B cell (primary cell): ENCODE data around the gene MGA. TPM values are rescaled to one million over a fixed set of nuclear protein-coding genes. Genes with fewer than 3 reads are reported as not detected.

Source experiments
- ATAC-seq: fragments of 200-7000 bp; cut with Tn5 transposase; one replicate; pipeline ENCODE4 v1.10.0; 2021; ENCODE audit warnings: low read depth, mild to moderate bottlenecking, moderate number of reproducible peaks, moderate library complexity
- CTCF ChIA-PET: fragments of 350-600 bp; sonication (Branson Sonifier 250); formaldehyde crosslinking; loops from one replicate; lab custom pipeline; 2021; ENCODE audit warnings: antibody characterized with exemption, inconsistent platforms; lab: Charles Lee
- POLR2A ChIA-PET: fragments of 350-600 bp; sonication (Branson Sonifier 250); formaldehyde crosslinking; loops from one replicate; lab custom pipeline; 2021; ENCODE audit warnings: antibody characterized with exemption; lab: Charles Lee
- DNase-seq: peaks from one replicate; pipeline ENCODE4 v3.0.0; 2013
- H2AFZ ChIP-seq: 2 replicates; pipeline ENCODE4 v1.6.1; 2012; ENCODE audit warnings: mild to moderate bottlenecking, low read depth, low read length; ENCODE audit not compliant: insufficient read depth, poor library complexity, severe bottlenecking
- H3K27ac ChIP-seq, 2 donors: 1 replicate in 1 of 2; 2 replicates in 1 of 2; pipeline ENCODE4 v1.5.1; 2012 to 2013; ENCODE audit warnings: low read length in 2 of 2, mild to moderate bottlenecking in 2 of 2, moderate library complexity in 1 of 2
- H3K27me3 ChIP-seq, 4 experiments: fragments of 200-600 bp in 1 of 4; sonication (generic) in 1 of 4; replicated peaks in 1 of 4; 1 replicate in 2 of 4; 2 replicates in 2 of 4; pipeline versions ENCODE4 v1.6.1 to v1.7.0; 2013 to 2016; ENCODE audit warnings: low read length in 3 of 4, mild to moderate bottlenecking in 2 of 4, mixed read lengths in 1 of 4, moderate library complexity in 1 of 4; ENCODE audit not compliant: insufficient read depth in 4 of 4, control insufficient read depth in 3 of 4; ENCODE audit errors: control extremely low read depth in 1 of 4
- H3K36me3 ChIP-seq, 2 experiments: replicated peaks in 1 of 2; 1 replicate in 1 of 2; 2 replicates in 1 of 2; pipeline versions ENCODE4 v1.6.1 to v1.7.1; 2013; ENCODE audit warnings: low read length in 1 of 2; ENCODE audit not compliant: insufficient read depth in 2 of 2, control insufficient read depth in 1 of 2; ENCODE audit errors: control extremely low read depth in 1 of 2, extremely low read depth in 1 of 2
- H3K4me1 ChIP-seq, 2 donors: fragments of 200-600 bp in 1 of 2; sonication (generic) in 1 of 2; 1 replicate in 1 of 2; 2 replicates in 1 of 2; pipeline versions ENCODE4 v1.5.1 to v1.6.1; 2013 to 2017; ENCODE audit warnings: low read length in 2 of 2; ENCODE audit not compliant: control insufficient read depth in 2 of 2, insufficient read depth in 2 of 2
- H3K4me2 ChIP-seq: replicated peaks from 2 replicates; pipeline ENCODE3; 2012; ENCODE audit warnings: mild to moderate bottlenecking, low read depth, low read length; ENCODE audit not compliant: poor library complexity, severe bottlenecking
- H3K4me3 ChIP-seq, 5 experiments: fragments of 200-600 bp in 1 of 5; sonication (generic) in 1 of 5; 1 replicate in 3 of 5; 2 replicates in 2 of 5; pipeline versions ENCODE4 v1.5.1 to v1.7.0; 2011 to 2016; ENCODE audit warnings: low read length in 4 of 5, mild to moderate bottlenecking in 4 of 5, low read depth in 2 of 5, control low read depth in 1 of 5, moderate library complexity in 1 of 5; ENCODE audit not compliant: insufficient read depth in 1 of 5; ENCODE audit errors: control extremely low read depth in 1 of 5, extremely low read depth in 1 of 5
- H3K79me2 ChIP-seq: fragments of 200-600 bp; sonication (generic); one replicate; pipeline ENCODE4 v1.6.0; 2016; ENCODE audit warnings: low read length; ENCODE audit not compliant: control insufficient read depth, insufficient read depth
- H3K9ac ChIP-seq: fragments of 200-600 bp; sonication (generic); 2 replicates; pipeline ENCODE4 v1.6.1; 2017; ENCODE audit warnings: mild to moderate bottlenecking, low read length, moderate library complexity
- H3K9me3 ChIP-seq, 3 donors: one replicate each; pipeline versions ENCODE4 v1.6.1 to v1.7.1; 2013; ENCODE audit warnings: low read length in 2 of 3; ENCODE audit not compliant: control insufficient read depth in 2 of 3, insufficient read depth in 1 of 3; ENCODE audit errors: control extremely low read depth in 1 of 3
- H4K20me1 ChIP-seq: 2 replicates; pipeline ENCODE4 v1.6.0; 2012; ENCODE audit warnings: mild to moderate bottlenecking, low read length; ENCODE audit not compliant: insufficient read depth, control insufficient read depth, poor library complexity, severe bottlenecking
- H3K27ac Mint-ChIP-seq: one replicate; pipeline ENCODE4 v1.8.0; 2021; ENCODE audit warnings: mixed read lengths
- H3K27me3 Mint-ChIP-seq: one replicate; pipeline ENCODE4 v1.8.0; 2021; ENCODE audit warnings: mixed read lengths
- H3K4me1 Mint-ChIP-seq: one replicate; pipeline ENCODE4 v1.8.0; 2021; ENCODE audit warnings: mixed read lengths
- H3K4me3 Mint-ChIP-seq: one replicate; pipeline ENCODE4 v1.8.0; 2021; ENCODE audit warnings: mixed read lengths
- H3K9me3 Mint-ChIP-seq: one replicate; pipeline ENCODE4 v1.8.0; 2022; ENCODE audit warnings: mixed read lengths; ENCODE audit not compliant: insufficient read depth
- CTCF ChIP-seq: fragments of 200-600 bp; IDR thresholded peaks from one replicate; pipeline ENCODE4 v1.8.0; 2022; ENCODE audit warnings: antibody characterized with exemption, mild to moderate bottlenecking
- EZH2 ChIP-seq: IDR thresholded peaks from 2 replicates; pipeline ENCODE4 v1.6.1; 2012; ENCODE audit warnings: borderline replicate concordance, low read depth, mild to moderate bottlenecking, moderate library complexity, low read length; ENCODE audit not compliant: insufficient read depth, poor library complexity, severe bottlenecking
- WGBS: methylation state at CpG from one replicate; pipeline ENCODE4 v1.1.5; 2013; ENCODE audit warnings: missing lambda C conversion rate; ENCODE audit not compliant: insufficient coverage; 5-methylcytosine and 5-hydroxymethylcytosine counted together
- intact Hi-C: fragments of 100-400 bp; cut with micrococcal nuclease; formaldehyde crosslinking; loops from one replicate; pipeline ENCODE4 v1.10.0; 2022
- polyA plus RNA-seq: library from polyadenylated mRNA; depleted of rRNA; stranded (reverse); fragments of >200 nt; gene quantifications from 2 replicates; pipeline ENCODE4 v1.2.3, GENCODE V29; 2012
- total RNA-seq, 2 donors: library from RNA; stranded (reverse); fragments of 120-200 nt in 1 of 2; gene quantifications; 1 replicate in 1 of 2; 2 replicates in 1 of 2; pipeline versions ENCODE4 v1.2.3 to v1.2.4, GENCODE V29; 2013 to 2022

MGA gene
- total and polyA plus RNA-seq, 2 donors (not counting 1 experiment from before 2014, with no cell fraction given) = 5.4 to 79.7 TPM

DNA sequence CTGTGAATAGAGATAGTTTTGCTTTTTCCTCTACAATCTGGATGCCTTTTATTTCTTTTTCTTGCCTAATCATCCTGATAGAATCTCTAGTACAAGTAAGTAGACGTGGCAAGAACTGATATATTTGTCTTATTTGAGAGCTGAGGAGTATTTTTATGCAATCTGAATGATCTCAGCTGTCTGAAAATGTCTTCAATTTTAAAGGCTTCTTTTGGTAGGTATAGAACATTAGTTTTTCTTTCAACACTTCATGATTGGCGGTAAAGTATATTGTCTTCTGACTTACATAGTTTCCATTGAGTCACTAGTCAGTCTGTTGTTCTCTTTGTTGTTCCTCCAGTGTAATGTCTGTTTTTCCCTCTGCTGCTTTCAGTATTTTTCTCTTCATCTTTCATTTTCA, 31.3 kb downstream of the MGA start:
- ChIA-PET POLR2A (interaction anchor here (0.7 kb wide), 1 partner anchor 11 kb away, joined by 9 read pairs; no protein-coding TSS in a partner anchor), CTCF (interaction anchor here (0.8 to 1.6 kb wide), 3 partner anchors 13 to 213 kb away, joined by 3 to 4 read pairs (median 4); no protein-coding TSS in a partner anchor)
- H2AFZ ChIP-seq = no peak overlapping the region
- Mint-ChIP-seq H3K27ac (no peak overlapping the region), H3K4me1 (peaks cover 67% of the 10 kb centered on the region), H3K4me3 (no peak overlapping the region), H3K27me3 (no peaks in the 10 kb centered on the region), H3K9me3 (no peaks in the 10 kb centered on the region)
- H3K9ac ChIP-seq = no peak overlapping the region
- peaks cover 60% of the 10 kb centered on the region for H4K20me1 ChIP-seq
- peaks cover 97% of the 10 kb centered on the region for H3K79me2 ChIP-seq
- peaks cover 22 to 41% of the 10 kb centered on the region in 2 donors for H3K4me1 ChIP-seq
- H3K4me3 ChIP-seq = no peak overlapping the region
- H3K27me3 ChIP-seq = no peaks in the 10 kb centered on the region
- no peak for TF ChIP-seq CTCF
- H3K36me3 ChIP-seq = peaks cover 1 to 4% of the 10 kb centered on the region in 2 experiments
- H3K4me2 ChIP-seq = peak overlapping the region; percentile 34
- H3K9me3 ChIP-seq = no peaks in the 10 kb centered on the region
- WGBS = 100% methylated on average over 1 of the region's 2 CpGs
- ATAC-seq = no peak
- H3K27ac ChIP-seq = peak overlapping the region in 1 of 2 donors; percentile 6
- intact Hi-C loops = no loop called here
- DNase-seq = no peak

GRCh38 chr15:41692049-41692448, 31.8 kb downstream of the MGA start:
- Histone ChIP-seq H3K9me3 (no peaks in the 10 kb centered on the region), H3K36me3 (peaks cover 2 to 8% of the 10 kb centered on the region in 2 experiments), H3K4me2 (peak overlapping the region; percentile 34), H3K27ac (peak overlapping the region in 1 of 2 donors; percentile 6), H3K9ac (no peak overlapping the region), H2AFZ (no peak overlapping the region), H3K4me1 (peaks cover 22 to 43% of the 10 kb centered on the region in 2 donors), H4K20me1 (peaks cover 60% of the 10 kb centered on the region), H3K27me3 (no peaks in the 10 kb centered on the region), H3K4me3 (no peak overlapping the region), H3K79me2 (peaks cover 97% of the 10 kb centered on the region)
- ATAC-seq (no peak), DNase-seq (no peak)
- H3K27ac Mint-ChIP-seq = peak overlapping the region; percentile 3
- H3K4me1 Mint-ChIP-seq = peaks cover 68% of the 10 kb centered on the region
- H3K4me3 Mint-ChIP-seq = no peak overlapping the region
- ChIA-PET CTCF (interaction anchor here (0.8 to 1.6 kb wide), 4 partner anchors 13 to 212 kb away, joined by 3 to 4 read pairs (median 4); no protein-coding TSS in a partner anchor), POLR2A (interaction anchor here (0.7 kb wide), 1 partner anchor 11 kb away, joined by 9 read pairs; no protein-coding TSS in a partner anchor)
- no peaks in the 10 kb centered on the region for H3K27me3 Mint-ChIP-seq
- 90% methylated on average over 2 of the region's 4 CpGs for WGBS
- TF ChIP-seq CTCF (no peak), EZH2 (no peak)
- no peaks in the 10 kb centered on the region for H3K9me3 Mint-ChIP-seq
- intact Hi-C loops = no loop called here
